Ishikawa (cell line): ENCODE measurements around the gene HK3.

Experiments
- CEBPB ChIP-seq: IDR thresholded peaks from 2 replicates; pipeline ENCODE4 v1.6.1; 2012
- CREB1 ChIP-seq: IDR thresholded peaks from 2 replicates; pipeline ENCODE4 v1.6.1; 2012; ENCODE audit warnings: low read depth
- EGR1 ChIP-seq: IDR thresholded peaks from 2 replicates; pipeline ENCODE4 v1.6.1; 2012
- EP300 ChIP-seq: IDR thresholded peaks from 2 replicates; pipeline ENCODE4 v1.6.1; 2012; ENCODE audit warnings: borderline replicate concordance
- FOXM1 ChIP-seq: IDR thresholded peaks from 2 replicates; pipeline ENCODE4 v1.6.1; 2012; ENCODE audit warnings: low read depth, borderline replicate concordance
- MAX ChIP-seq: IDR thresholded peaks from 2 replicates; pipeline ENCODE4 v1.6.1; 2012
- NFIC ChIP-seq: IDR thresholded peaks from 2 replicates; pipeline ENCODE4 v1.6.1; 2012
- RAD21 ChIP-seq: IDR thresholded peaks from 2 replicates; pipeline ENCODE4 v1.6.1; 2012; ENCODE audit warnings: low read depth
- REST ChIP-seq: IDR thresholded peaks from 2 replicates; pipeline ENCODE4 v1.6.1; 2012; ENCODE audit warnings: low read depth, mild to moderate bottlenecking
- TAF1 ChIP-seq: IDR thresholded peaks from 2 replicates; pipeline ENCODE4 v1.6.1; 2012; ENCODE audit warnings: low read depth, mild to moderate bottlenecking
- TCF12 ChIP-seq: IDR thresholded peaks from 2 replicates; pipeline ENCODE4 v1.6.1; 2012; ENCODE audit warnings: low read depth
- TEAD4 ChIP-seq: IDR thresholded peaks from 2 replicates; pipeline ENCODE4 v1.6.1; 2012
- USF1 ChIP-seq: IDR thresholded peaks from 2 replicates; pipeline ENCODE4 v1.6.1; 2012
- YY1 ChIP-seq: IDR thresholded peaks from 2 replicates; pipeline ENCODE4 v1.6.1; 2012; ENCODE audit warnings: low read depth
- ZBTB7A ChIP-seq: IDR thresholded peaks from 2 replicates; pipeline ENCODE4 v1.6.1; 2012; ENCODE audit warnings: low read depth

The HK3 gene

GRCh38 chr5:176908675-176909368 is 9.7 kb upstream of the HK3 start:
- TF ChIP-seq TEAD4 (no peak), YY1 (no peak), TCF12 (no peak), RAD21 (no peak), FOXM1 (no peak), USF1 (no peak), NFIC (no peak), MAX (no peak), TAF1 (no peak), REST (no peak), CREB1 (no peak), ZBTB7A (no peak), EP300 (no peak), CEBPB (no peak), EGR1 (no peak)

GRCh38 chr5:176906796-176907195 is 7.7 kb upstream of the HK3 start:
- TF ChIP-seq USF1 (no peak), MAX (no peak), CREB1 (no peak), FOXM1 (no peak), YY1 (no peak), RAD21 (no peak), TCF12 (no peak), ZBTB7A (no peak), TEAD4 (no peak), TAF1 (no peak), CEBPB (no peak), REST (no peak), NFIC (no peak), EP300 (no peak), EGR1 (no peak)

GRCh38 chr5:176906126-176906525 is 7.0 kb upstream of the HK3 start:
- TF ChIP-seq TAF1 (no peak), CREB1 (no peak), TCF12 (no peak), USF1 (no peak), FOXM1 (no peak), MAX (no peak), REST (no peak), TEAD4 (no peak), NFIC (no peak), CEBPB (no peak), EP300 (no peak), ZBTB7A (no peak), YY1 (no peak)
